ENCODE measurements around the gene RFPL1.

Gene RFPL1

GRCh38 chr22:29443452-29443851, 5.1 kb downstream of the RFPL1 start:
- no peak for DNase-seq (ENCODE audit: low read depth)

DNA sequence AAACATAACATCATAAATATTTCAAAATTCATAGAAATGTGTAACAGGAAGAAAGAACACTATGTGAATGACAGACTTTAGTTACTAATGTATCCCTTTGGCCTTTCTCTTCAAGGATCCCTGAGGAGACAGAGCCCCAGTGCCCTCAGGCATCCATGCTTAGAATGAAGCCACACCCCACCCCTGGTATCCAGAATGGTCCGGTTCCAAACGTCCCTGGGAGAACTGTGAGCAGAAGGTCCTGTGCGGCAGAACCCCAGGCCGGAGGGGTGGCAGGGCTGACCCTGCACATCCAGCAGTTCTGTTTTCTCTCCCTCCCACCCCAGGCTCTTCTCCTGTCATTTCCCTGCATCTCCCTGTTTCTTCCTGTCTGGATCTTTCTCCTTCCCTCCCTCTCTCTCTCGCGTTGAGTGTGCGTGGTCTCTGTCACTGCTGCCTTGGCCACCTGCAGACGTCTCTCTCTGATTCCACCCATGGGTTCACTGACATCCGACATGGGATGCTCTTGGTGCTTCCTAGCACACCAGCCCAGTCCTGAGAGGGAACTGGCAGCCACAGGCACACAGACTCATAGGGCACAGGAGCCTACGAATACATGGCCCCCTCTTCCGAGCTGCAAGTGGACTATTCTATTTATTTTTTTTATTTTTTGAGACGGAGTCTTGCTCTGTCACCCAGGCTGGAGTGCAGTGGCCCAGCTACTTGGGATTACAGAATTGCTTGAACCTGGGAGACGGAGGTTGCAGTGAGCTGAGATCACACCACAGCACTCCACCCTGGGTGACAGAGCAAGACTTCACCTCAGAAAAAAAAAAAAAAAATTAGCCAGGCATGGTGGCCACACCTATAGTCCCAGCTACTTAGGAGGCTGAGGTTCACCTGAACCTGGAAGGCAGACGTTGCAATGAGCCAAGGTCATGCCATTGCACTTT, 5.7 kb downstream of the RFPL1 start:
- DNase-seq (ENCODE audit: low read depth) = no peak

DNA sequence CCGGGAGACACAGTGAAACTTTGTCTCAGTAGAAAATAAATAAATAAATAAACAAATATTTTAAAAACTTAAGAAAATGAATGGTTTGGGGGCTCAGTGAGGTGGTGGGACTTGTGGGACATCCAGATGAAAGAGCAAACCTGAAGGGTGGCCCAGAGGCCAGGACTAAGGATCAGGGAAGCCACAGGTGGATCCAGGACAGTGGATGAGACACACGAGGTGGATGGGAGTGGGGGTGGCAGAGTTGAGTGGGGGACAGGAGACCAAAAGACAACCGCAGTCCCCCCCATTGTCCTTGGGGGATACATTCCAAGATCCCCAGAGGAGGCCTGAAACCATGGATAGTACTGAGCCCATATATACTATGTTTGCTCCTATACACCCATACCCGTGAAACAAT, 7.1 kb downstream of the RFPL1 start:
- no peak for DNase-seq (ENCODE audit: low read depth)

DNA sequence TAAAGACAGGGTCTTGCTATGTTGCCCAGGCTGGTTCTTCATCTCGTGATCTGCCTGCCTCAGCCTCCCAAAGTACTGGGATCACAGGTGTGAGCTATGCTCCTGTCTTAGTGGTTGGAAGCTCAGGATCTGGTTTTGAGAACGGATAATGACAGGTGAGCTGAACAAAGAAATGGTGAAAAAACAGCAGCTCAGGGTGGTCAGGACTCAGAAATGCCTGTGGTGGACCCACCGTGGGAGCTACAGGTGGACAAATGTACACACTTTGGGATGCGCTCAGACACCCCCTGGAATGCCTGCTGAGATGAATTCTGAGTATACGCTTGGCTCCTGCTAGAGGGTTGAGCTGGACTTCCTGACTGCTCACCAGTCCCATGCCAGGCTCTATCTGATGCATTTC, 9.5 kb downstream of the RFPL1 start:
- no peak for DNase-seq (ENCODE audit: low read depth)

DNA sequence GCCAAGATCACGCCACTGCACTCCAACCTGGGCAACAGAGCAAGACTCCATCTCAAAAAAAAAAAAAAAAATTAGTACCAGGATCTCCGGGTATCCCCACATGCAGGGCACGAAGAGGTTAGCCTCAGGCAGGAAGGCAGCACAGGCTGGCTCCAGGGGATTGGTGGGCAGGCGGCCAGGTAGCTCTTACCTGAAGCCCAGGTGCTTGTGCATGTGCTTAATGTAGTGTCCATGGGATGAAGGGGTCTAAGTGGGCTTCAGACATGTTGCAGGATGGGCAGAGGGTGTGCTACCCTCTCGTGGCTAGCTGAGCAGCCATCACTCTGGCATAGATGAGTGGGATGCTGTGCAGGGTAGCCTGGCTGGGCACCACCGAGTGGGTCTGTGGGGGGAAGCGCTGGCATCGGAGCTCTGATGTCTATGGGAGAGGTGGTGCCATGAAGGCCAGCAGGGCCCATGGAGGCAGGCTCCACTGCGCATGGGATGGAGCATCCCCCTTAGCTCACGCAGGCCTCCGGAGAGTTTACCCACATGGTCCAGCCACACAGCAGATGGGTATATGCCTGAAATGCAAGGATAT, 11.0 kb downstream of the RFPL1 start:
- no peak for DNase-seq (ENCODE audit: low read depth)

- no peak for DNase-seq (ENCODE audit: low read depth)
These were observed 11.8 kb downstream of the RFPL1 start for GRCh38 chr22:29450222-29450621.

DNA sequence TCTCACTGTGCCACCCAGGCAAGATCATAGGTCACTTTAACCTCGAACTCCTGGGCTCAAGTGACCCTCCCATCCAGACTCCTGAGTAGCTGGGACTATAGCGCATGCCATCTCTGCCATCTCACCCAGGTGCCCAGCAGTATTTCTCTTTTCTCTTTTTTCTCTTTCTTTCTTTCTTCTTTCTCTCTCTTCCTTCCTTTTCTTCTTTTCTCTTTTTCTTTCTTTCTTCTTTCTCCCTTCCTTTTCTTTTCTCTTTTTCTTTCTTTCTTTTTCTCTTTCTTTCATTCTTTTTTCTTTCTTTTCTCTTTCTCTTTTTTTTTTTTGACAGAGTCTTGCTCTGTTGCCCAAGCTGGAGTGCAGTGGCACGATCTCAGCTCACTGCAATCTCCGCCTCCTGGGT, 13.5 kb downstream of the RFPL1 start:
- no peak for DNase-seq (ENCODE audit: low read depth)

DNA sequence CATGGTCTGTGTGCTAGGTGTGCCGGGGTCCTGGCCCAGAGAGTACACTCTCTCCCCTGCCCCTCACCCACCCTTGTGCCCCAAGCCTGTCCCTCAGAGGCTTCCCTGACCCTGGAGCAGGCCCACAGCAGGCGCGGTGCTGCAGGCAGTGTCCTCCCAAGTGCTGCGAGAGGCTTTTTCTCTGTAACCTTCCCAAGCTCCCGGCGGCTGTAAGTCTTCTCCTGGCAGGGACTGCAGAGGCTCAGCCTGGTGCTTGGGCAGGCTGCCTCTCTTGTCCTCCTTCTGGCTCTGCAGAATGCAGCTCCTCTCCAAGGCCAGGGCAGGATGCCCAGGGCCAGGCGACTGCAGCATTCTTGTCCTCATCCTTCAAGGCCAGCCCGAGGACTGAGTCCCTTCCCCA, 15.9 kb downstream of the RFPL1 start:
- no peak for DNase-seq (ENCODE audit: low read depth)

DNA sequence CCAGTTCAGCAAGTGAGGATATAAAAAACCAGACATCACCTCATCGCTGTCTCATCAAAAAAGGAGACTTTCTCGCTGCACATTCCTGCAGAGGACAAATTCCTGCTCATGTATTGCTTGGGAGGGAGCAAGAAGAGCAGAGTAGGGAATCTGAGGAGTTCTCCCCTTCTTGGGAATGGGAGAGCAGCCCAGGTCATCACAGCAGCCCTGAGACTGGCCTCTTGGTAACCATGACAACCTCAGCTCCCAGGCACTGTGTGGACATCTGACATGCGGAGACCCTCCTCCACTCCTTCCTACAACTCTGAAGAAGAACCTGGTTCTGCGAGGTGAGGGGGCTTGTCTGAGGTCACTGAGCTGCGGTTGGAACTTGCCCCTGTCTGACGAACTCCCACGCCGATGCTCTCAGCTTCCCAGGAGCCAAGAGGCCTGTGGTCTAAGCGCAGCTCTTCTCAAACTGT, 17.9 kb downstream of the RFPL1 start:
- DNase-seq (ENCODE audit: low read depth) = no peak

- DNase-seq (ENCODE audit: low read depth) = no peak
These were observed 19.3 kb downstream of the RFPL1 start for GRCh38 chr22:29457730-29458129.

DNA sequence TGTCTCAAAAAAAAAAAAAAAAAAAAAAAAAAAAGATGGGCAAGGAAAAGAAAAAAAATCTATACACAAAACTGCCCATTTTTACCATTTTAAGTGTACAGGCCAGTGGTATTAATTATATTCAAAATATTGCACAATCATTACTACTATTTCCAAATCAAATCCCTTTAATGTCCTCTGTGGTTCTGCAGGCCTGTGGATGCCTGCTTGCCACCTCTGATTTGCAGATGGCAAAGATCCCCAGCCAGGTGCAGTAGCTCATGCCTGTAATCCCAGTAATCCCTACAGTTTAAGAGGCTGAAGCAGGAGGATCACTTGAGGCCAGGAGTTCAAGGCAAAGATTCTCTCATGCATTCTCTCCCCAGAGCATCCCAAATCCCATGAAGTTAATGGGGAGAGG, 20.2 kb downstream of the RFPL1 start:
- peak; percentile 23 for DNase-seq (ENCODE audit: low read depth)

GRCh38 chr22:29459773-29460172, 21.4 kb downstream of the RFPL1 start:
- DNase-seq (ENCODE audit: low read depth) = no peak

DNA sequence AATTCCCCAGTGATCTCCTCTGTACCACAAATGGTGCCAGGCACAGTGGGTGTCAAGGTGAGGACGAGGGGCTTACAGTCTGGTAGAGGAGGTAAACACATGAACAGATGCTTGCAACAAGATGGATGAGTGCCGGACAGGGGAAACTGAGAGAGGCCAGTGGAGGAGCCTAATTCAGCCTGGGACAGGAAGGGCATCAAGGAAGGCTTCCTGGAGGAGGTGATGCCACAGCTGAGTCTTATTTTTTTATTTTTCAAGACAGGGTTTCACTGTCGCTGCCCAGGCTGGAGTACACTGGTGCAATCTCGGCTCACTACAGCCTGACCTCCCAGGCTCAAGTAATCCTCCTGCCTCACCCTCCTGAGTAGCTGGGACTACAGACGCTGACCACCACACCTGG, 22.9 kb downstream of the RFPL1 start:
- no peak for DNase-seq (ENCODE audit: low read depth)

DNA sequence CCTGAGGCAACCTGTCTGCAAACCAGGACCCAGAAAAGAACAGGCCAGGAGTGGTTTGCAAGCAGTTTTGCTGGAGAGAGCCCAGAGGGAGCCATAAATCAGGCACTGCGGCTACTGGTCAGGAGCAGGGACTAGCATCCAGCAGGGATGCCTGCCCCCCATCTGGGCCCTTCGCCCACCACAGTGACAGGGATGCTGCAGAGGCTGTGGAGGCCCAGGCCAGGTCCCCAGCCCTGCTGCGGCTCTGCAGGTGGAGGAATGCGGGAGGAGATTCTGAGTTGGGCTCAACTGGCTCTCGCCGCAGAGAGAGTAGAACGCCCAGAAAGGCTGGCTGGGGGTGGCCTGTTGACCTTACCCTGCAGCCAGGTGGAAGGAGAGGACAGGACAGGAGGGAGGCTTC, 25.2 kb downstream of the RFPL1 start:
- DNase-seq (ENCODE audit: low read depth) = no peak

DNA sequence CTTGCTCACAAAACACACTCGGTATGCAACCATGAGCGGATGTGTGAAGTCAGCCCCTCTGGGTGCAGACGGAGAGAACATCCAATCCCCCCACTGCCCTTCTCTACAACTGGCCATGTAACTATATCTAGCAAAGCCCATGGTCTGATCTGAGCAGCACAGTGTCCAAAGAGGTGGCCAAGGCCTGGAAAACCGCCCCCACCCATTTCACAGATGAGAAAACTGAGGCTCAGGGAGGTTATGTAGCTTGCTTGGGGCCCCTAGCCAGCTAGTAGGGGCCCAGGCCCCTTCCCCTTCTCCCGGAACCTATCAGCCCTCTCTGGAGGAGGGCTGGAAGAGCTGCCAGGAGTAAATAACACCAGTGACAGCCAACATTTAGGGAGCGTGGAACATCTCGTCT, 26.2 kb downstream of the RFPL1 start:
- DNase-seq (ENCODE audit: low read depth) = no peak

- DNase-seq (ENCODE audit: low read depth) = no peak
These were observed 31.4 kb downstream of the RFPL1 start for GRCh38 chr22:29469755-29470154.

- no peak for DNase-seq (ENCODE audit: low read depth)
These were observed 31.9 kb downstream of the RFPL1 start for GRCh38 chr22:29470159-29470855.

DNA sequence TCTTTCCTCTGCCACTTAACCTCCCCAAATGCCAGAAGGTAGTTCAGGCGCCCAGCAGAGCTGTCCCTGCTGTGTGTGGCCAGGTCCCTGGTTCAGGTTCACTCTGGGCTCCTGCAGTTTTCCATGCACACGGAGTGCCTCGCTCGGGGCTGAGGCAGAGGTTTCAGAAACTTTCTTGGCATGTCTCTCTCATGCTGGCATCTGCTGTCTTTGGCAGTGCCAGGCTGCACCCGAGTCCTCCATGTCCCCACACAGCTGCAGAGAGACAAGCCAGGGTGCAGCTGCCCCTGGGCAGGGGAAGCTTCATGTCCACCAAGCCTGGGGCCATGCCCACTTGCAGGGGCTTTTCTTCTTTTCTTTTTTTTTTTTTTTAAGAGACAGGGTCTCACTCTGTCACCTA, 34.6 kb downstream of the RFPL1 start:
- DNase-seq (ENCODE audit: low read depth) = no peak

DNA sequence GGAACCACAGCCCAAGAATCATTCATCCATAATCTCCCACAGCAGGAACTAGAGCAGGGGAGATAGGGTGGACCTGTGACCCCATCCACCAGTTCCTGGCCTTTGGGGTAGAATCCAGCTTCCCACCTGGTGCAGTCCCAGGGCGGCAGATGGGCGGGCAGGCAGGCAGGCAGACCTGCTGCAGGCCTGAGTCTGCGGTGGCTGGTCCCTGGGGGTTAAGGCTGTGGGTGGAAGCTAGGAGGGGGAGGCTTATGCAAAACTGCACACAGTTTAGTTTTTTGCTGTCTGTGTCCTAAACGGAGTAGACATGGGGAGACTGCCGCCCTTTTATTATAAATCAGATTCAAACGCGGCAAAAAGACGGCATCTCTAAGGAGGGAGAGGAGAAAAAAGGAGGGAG, 37.2 kb downstream of the RFPL1 start:
- DNase-seq (ENCODE audit: low read depth) = no peak

GRCh38 chr22:29476116-29476515, 37.7 kb downstream of the RFPL1 start:
- no peak for DNase-seq (ENCODE audit: low read depth)

DNA sequence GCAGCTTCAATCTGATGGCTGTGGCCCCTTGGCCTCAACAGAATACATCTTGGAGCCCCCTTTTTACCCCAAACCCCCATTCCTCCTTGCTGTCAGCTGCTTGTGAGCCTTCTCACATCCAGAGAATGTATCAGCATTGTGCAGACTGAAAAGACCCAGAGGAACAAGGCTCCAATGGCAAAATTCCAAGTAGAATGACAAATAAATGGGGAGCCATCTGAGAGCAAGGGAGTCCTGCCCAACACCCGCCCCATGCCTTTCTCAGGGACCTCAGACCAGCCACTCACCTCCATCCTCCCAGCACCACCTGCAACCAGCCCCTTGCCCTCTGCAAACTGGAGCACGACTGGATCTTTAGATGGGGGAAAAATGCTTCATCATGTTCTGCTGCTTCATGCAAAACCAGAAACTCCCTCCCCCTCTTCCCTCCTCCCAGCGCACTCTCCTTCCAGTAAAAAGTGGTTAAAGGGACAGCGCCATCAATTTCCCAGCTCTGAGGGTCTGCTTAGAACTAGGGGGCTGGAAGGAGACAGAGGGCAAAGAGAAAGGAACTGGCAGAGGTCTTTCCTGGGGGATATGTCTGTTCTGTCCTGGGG, 39.4 kb downstream of the RFPL1 start:
- DNase-seq (ENCODE audit: low read depth) = no peak

Data from fibroblast of gingiva (primary cell).